ENCODE measurements around the gene PROX2. TPM values are rescaled to one million over a fixed set of nuclear protein-coding genes. Genes with fewer than 3 reads are reported as not detected.

The PROX2 gene
- total and polyA plus RNA-seq, 2 donors (not counting 3 experiments of a cell fraction or from before 2014, with no cell fraction given), result 0.01 TPM; not detected in 1

DNA sequence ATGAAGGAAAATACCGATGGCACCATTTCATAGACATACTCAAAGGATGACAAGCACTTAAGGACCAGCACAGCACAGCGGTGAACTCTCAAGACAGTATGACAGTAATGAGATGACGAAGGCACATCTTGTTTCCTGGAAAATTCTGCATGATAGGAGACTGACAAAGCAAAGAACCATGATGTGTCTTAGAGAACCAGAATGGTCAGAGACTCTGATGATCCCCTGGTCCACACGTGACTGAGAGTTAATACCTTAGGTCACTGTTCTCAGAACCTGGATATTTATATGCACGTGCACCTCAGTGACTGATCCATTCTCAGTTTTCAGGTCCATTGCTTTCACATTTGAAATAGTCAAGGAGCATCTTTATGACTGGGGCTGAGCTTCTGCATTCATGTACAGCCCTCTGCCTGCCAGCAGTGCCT is 35.3 kb downstream of the PROX2 start:
- no peak overlapping the region for H3K4me2 ChIP-seq (ENCODE audit: insufficient read depth, low read length)
- H3K9ac ChIP-seq (replicated peaks; ENCODE audit: extremely low read depth, insufficient read depth, low read length), result no peak overlapping the region
- no peak for TF ChIP-seq EZH2 (IDR thresholded peaks at IDR 0.05; ENCODE audit: borderline replicate concordance, low read depth, low read length, severe bottlenecking)
- no peak for TF ChIP-seq MYC (IDR thresholded peaks at IDR 0.05; ENCODE audit: low read depth, low read length)
- TF ChIP-seq POLR2AphosphoS5 (IDR thresholded peaks at IDR 0.05; ENCODE audit: insufficient read depth, low read depth, low read length), result no peak
- no peak for TF ChIP-seq POLR2A (IDR thresholded peaks at IDR 0.05; ENCODE audit: low read depth, low read length)
- no peak for TF ChIP-seq JUN (IDR thresholded peaks at IDR 0.05; ENCODE audit: borderline replicate concordance, insufficient read depth, insufficient read length, low read depth)
- no peak for TF ChIP-seq FOS (IDR thresholded peaks at IDR 0.05; ENCODE audit: borderline replicate concordance, insufficient read depth, low read length)
- intact Hi-C loops (cut with micrococcal nuclease) (no loop called here), dilution Hi-C loops (cut with MboI; ENCODE audit: extremely low pct_ligation_motif_present, low sequenced_read_pairs) (no loop called here)
- no peaks in the 10 kb centered on the region for H3K4me1 ChIP-seq (ENCODE audit: control insufficient read depth, extremely low read depth, insufficient read depth, low read length)
- H2AFZ ChIP-seq (ENCODE audit: low read depth, low read length), result no peak overlapping the region
- ChIA-PET CTCF (no interaction called here), POLR2A (no interaction called here)
- no peaks in the 10 kb centered on the region for H3K9me3 ChIP-seq (replicated peaks; ENCODE audit: control insufficient read depth, insufficient read depth, low read length)
- H3K36me3 ChIP-seq (ENCODE audit: control insufficient read depth in 2 of 2, extremely low read depth in 1 of 2, insufficient read depth in 2 of 2, low read length in 2 of 2), result peaks cover 4 to 7% of the 10 kb centered on the region in 2 experiments
- no peak overlapping the region for H3K27ac ChIP-seq (ENCODE audit: insufficient read depth, low read depth, low read length)
- H3K9me1 ChIP-seq (replicated peaks; ENCODE audit: control insufficient read depth, extremely low read depth, insufficient read depth, low read length), result no peaks in the 10 kb centered on the region
- BruUV-seq (replicated peaks), result no TSS peak
- DNase-seq (ENCODE audit: low read depth, low spot score) (no peak), FAIRE-seq (no peak)
- no peak overlapping the region for H3K4me3 ChIP-seq (replicated peaks in 1 of 3; ENCODE audit: insufficient read depth in 1 of 3, low read depth in 1 of 3, low read length in 3 of 3)
- H4K20me1 ChIP-seq (replicated peaks; ENCODE audit: control insufficient read depth, extremely low read depth, insufficient read depth, low read length), result no peaks in the 10 kb centered on the region
- H3K79me2 ChIP-seq (ENCODE audit: control insufficient read depth, insufficient read depth, low read length), result no peaks in the 10 kb centered on the region
- H3K27me3 ChIP-seq (ENCODE audit: control insufficient read depth in 2 of 2, insufficient read depth in 2 of 2, low read length in 2 of 2), result no peaks in the 10 kb centered on the region

DNA sequence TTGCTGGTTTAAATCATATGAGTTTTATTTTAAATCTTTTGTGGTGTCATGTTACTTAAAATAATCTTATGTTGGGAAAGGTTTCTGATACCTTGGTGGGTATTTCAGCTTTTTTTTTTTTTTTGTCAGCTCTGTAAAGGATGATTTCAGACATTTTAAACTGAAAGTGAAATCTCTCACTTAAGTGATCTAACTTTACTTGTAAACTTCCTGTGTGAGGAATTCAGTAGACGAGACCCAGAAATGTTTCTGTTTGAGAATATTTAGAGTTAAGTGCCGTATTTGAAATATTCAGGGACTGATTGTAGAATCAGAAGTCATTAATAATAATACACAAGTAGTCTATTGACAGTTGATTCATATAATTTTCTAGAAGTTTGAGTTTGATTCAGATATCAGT is 37.8 kb downstream of the PROX2 start:
- intact Hi-C loops (cut with micrococcal nuclease), result no loop called here
- POLR2A ChIA-PET, result no interaction called here
- Histone ChIP-seq H4K20me1 (replicated peaks; ENCODE audit: control insufficient read depth, extremely low read depth, insufficient read depth, low read length) (no peaks in the 10 kb centered on the region), H3K4me3 (replicated peaks in 1 of 3; ENCODE audit: insufficient read depth in 1 of 3, low read depth in 1 of 3, low read length in 3 of 3) (no peak overlapping the region), H3K9me3 (replicated peaks; ENCODE audit: control insufficient read depth, insufficient read depth, low read length) (no peaks in the 10 kb centered on the region), H3K27ac (ENCODE audit: insufficient read depth, low read depth, low read length) (no peak overlapping the region), H3K36me3 (ENCODE audit: control insufficient read depth in 2 of 2, extremely low read depth in 1 of 2, insufficient read depth in 2 of 2, low read length in 2 of 2) (peaks cover 6 to 9% of the 10 kb centered on the region in 2 experiments), H3K9ac (replicated peaks; ENCODE audit: extremely low read depth, insufficient read depth, low read length) (no peak overlapping the region), H3K79me2 (ENCODE audit: control insufficient read depth, insufficient read depth, low read length) (no peaks in the 10 kb centered on the region), H3K9me1 (replicated peaks; ENCODE audit: control insufficient read depth, extremely low read depth, insufficient read depth, low read length) (no peaks in the 10 kb centered on the region), H3K27me3 (ENCODE audit: control insufficient read depth in 2 of 2, insufficient read depth in 2 of 2, low read length in 2 of 2) (no peaks in the 10 kb centered on the region), H3K4me1 (ENCODE audit: control insufficient read depth, extremely low read depth, insufficient read depth, low read length) (peaks cover 11% of the 10 kb centered on the region), H3K4me2 (ENCODE audit: insufficient read depth, low read length) (no peak overlapping the region), H2AFZ (ENCODE audit: low read depth, low read length) (no peak overlapping the region)
- CTCF ChIA-PET, result interaction anchor here (1.0 to 1.2 kb wide), 3 partner anchors 17 to 230 kb away, joined by 3 to 5 read pairs (median 3); no protein-coding TSS in a partner anchor
- TF ChIP-seq, protein P1, sequence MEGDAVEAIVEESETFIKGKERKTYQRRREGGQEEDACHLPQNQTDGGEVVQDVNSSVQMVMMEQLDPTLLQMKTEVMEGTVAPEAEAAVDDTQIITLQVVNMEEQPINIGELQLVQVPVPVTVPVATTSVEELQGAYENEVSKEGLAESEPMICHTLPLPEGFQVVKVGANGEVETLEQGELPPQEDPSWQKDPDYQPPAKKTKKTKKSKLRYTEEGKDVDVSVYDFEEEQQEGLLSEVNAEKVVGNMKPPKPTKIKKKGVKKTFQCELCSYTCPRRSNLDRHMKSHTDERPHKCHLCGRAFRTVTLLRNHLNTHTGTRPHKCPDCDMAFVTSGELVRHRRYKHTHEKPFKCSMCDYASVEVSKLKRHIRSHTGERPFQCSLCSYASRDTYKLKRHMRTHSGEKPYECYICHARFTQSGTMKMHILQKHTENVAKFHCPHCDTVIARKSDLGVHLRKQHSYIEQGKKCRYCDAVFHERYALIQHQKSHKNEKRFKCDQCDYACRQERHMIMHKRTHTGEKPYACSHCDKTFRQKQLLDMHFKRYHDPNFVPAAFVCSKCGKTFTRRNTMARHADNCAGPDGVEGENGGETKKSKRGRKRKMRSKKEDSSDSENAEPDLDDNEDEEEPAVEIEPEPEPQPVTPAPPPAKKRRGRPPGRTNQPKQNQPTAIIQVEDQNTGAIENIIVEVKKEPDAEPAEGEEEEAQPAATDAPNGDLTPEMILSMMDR (IDR thresholded peaks at IDR 0.05; ENCODE audit: extremely low read depth in 1 of 2, insufficient read depth in 1 of 2, low read depth in 1 of 2, low read length in 2 of 2), result no peak
- BruUV-seq (replicated peaks), result no TSS peak
- DNase-seq (ENCODE audit: low read depth, low spot score) (no peak), FAIRE-seq (no peak)
- dilution Hi-C loops (cut with MboI; ENCODE audit: extremely low pct_ligation_motif_present, low sequenced_read_pairs), result no loop called here
